Liver (tissue), 9 donors: Measurements from ENCODE around the gene UMAD1. TPM values are rescaled to one million over a fixed set of nuclear protein-coding genes. Genes with fewer than 3 reads are reported as not detected.

ENCODE experiments used
- DNase-seq: peaks from one replicate; pipeline ENCODE4 v3.0.0-alpha.2; 2017; ENCODE audit warnings: low spot score
- H3K27ac ChIP-seq, 2 donors: one replicate each; pipeline ENCODE4 v1.7.0; 2013; ENCODE audit warnings: inconsistent platforms in 2 of 2, low read length in 2 of 2, control low read depth in 1 of 2, low read depth in 1 of 2, mild to moderate bottlenecking in 1 of 2
- H3K27me3 ChIP-seq, 4 donors: one replicate each; pipeline versions ENCODE4 v1.6.1 to v1.7.0; 2013; ENCODE audit warnings: low read length in 3 of 4, inconsistent platforms in 1 of 4, mild to moderate bottlenecking in 1 of 4, moderate library complexity in 1 of 4; ENCODE audit not compliant: control insufficient read depth in 4 of 4, insufficient read depth in 4 of 4
- H3K36me3 ChIP-seq, 4 donors: one replicate each; pipeline versions ENCODE4 v1.6.1 to v1.7.0; 2013; ENCODE audit warnings: low read length in 3 of 4, mild to moderate bottlenecking in 3 of 4, low read depth in 1 of 4, moderate library complexity in 1 of 4; ENCODE audit not compliant: control insufficient read depth in 4 of 4, insufficient read depth in 3 of 4
- H3K4me1 ChIP-seq, 4 donors: one replicate each; pipeline versions ENCODE4 v1.6.1 to v1.7.0; 2013; ENCODE audit warnings: low read length in 3 of 4, mild to moderate bottlenecking in 3 of 4, moderate library complexity in 1 of 4; ENCODE audit not compliant: control insufficient read depth in 4 of 4, insufficient read depth in 4 of 4
- H3K4me3 ChIP-seq, 3 donors: one replicate each; pipeline versions ENCODE4 v1.6.1 to v1.7.0; 2013; ENCODE audit warnings: low read length in 3 of 3, control low read depth in 1 of 3, low read depth in 1 of 3, mild to moderate bottlenecking in 1 of 3
- H3K9ac ChIP-seq, 2 donors: one replicate each; pipeline ENCODE4 v1.7.0; 2013; ENCODE audit warnings: low read length in 2 of 2, mild to moderate bottlenecking in 2 of 2, moderate library complexity in 2 of 2, control low read depth in 1 of 2, low read depth in 1 of 2
- H3K9me3 ChIP-seq, 4 donors: one replicate each; pipeline versions ENCODE4 v1.6.1 to v1.7.0; 2013; ENCODE audit warnings: low read length in 3 of 4; ENCODE audit not compliant: control insufficient read depth in 4 of 4
- ATF3 ChIP-seq: IDR thresholded peaks from 2 replicates; pipeline ENCODE4 v1.6.1; 2016; ENCODE audit warnings: antibody characterized with exemption
- CTCF ChIP-seq: fragments of 150-350 bp; IDR thresholded peaks from 2 replicates; pipeline ENCODE4 v1.5.1; 2017; ENCODE audit warnings: improper control_type of control experiment, low read depth, low read length; ENCODE audit not compliant: missing input control
- EGR1 ChIP-seq, 2 donors: IDR thresholded peaks; 2 replicates each; pipeline ENCODE4 v1.6.1; 2016 to 2018; ENCODE audit warnings: antibody characterized with exemption in 2 of 2, low read depth in 2 of 2
- FOXA1 ChIP-seq: IDR thresholded peaks from 2 replicates; pipeline ENCODE4 v1.6.1; 2016; ENCODE audit warnings: antibody characterized with exemption
- FOXA2 ChIP-seq: IDR thresholded peaks from 2 replicates; pipeline ENCODE4 v1.6.1; 2016; ENCODE audit warnings: antibody characterized with exemption
- GABPA ChIP-seq, 2 donors: IDR thresholded peaks in 1 of 2; conservative IDR thresholded peaks in 1 of 2; 2 replicates each; pipeline ENCODE4 v1.6.1; 2016; ENCODE audit warnings: antibody characterized with exemption in 2 of 2, mild to moderate bottlenecking in 1 of 2, moderate library complexity in 1 of 2
- HNF4A ChIP-seq, 2 donors: conservative IDR thresholded peaks; 2 replicates each; pipeline ENCODE4 v1.6.1; 2016; ENCODE audit warnings: antibody characterized with exemption in 2 of 2, mild to moderate bottlenecking in 2 of 2
- HNF4G ChIP-seq: IDR thresholded peaks from 2 replicates; pipeline ENCODE4 v1.6.1; 2016; ENCODE audit warnings: antibody characterized with exemption
- JUND ChIP-seq, 2 donors: IDR thresholded peaks; 2 replicates each; pipeline ENCODE4 v1.6.1; 2016; ENCODE audit warnings: antibody characterized with exemption in 2 of 2
- MAX ChIP-seq: IDR thresholded peaks from 2 replicates; pipeline ENCODE4 v1.6.1; 2016; ENCODE audit warnings: antibody characterized with exemption
- NR2F2 ChIP-seq: IDR thresholded peaks from 2 replicates; pipeline ENCODE4 v1.6.1; 2016; ENCODE audit warnings: antibody characterized with exemption
- RAD21 ChIP-seq, 2 donors: IDR thresholded peaks; 2 replicates each; pipeline ENCODE4 v1.6.1; 2016; ENCODE audit warnings: antibody characterized with exemption in 2 of 2, mild to moderate bottlenecking in 2 of 2
- REST ChIP-seq: IDR thresholded peaks from 2 replicates; pipeline ENCODE4 v1.6.1; 2016; ENCODE audit warnings: antibody characterized with exemption, mild to moderate bottlenecking
- RXRA ChIP-seq, 2 donors: IDR thresholded peaks; 2 replicates each; pipeline ENCODE4 v1.6.1; 2017 to 2018; ENCODE audit warnings: antibody characterized with exemption in 2 of 2, mild to moderate bottlenecking in 1 of 2
- SP1 ChIP-seq: IDR thresholded peaks from 2 replicates; pipeline ENCODE4 v1.6.1; 2018; ENCODE audit warnings: antibody characterized with exemption, mild to moderate bottlenecking
- TAF1 ChIP-seq: conservative IDR thresholded peaks from 2 replicates; pipeline ENCODE4 v1.6.1; 2016; ENCODE audit warnings: antibody characterized with exemption, mild to moderate bottlenecking
- YY1 ChIP-seq: IDR thresholded peaks from 2 replicates; pipeline ENCODE4 v1.6.1; 2016; ENCODE audit warnings: antibody characterized with exemption, mild to moderate bottlenecking
- ZBTB33 ChIP-seq: IDR thresholded peaks from 2 replicates; pipeline ENCODE4 v1.6.1; 2016; ENCODE audit warnings: antibody characterized with exemption
- WGBS: extraction: QIAGEN DNeasy Blood & Tissue Kit; methylation state at CpG from one replicate; pipeline ENCODE4 v1.1.7; 2013; 5-methylcytosine and 5-hydroxymethylcytosine counted together
- polyA plus RNA-seq, 2 donors: library from polyadenylated mRNA; stranded (reverse) in 1 of 2; unstranded in 1 of 2; fragments of 200-250 nt in 1 of 2; fragments of >200 nt in 1 of 2; fragmentation: Nextera tagmentation in 1 of 2; extraction: Ambion mirVana in 1 of 2; gene quantifications; one replicate each; pipeline versions ENCODE4 v1.2.1 to v1.2.3, GENCODE V29; 2013 to 2015
- total RNA-seq, 2 donors: library from RNA; depleted of rRNA; stranded (reverse); fragments of >200 nt; gene quantifications; one replicate each; pipeline ENCODE4 v1.2.3, GENCODE V29; 2014
- donor health status: healthy.
- donor health status: healthy.
- donor health status: healthy.
- donor health status: healthy.
- donor health status: healthy.

UMAD1 gene
- total and polyA plus RNA-seq, 4 donors = 5.9 to 12.2 (median 7.9) TPM

- no peak for TF ChIP-seq YY1
- TF ChIP-seq GABPA (IDR thresholded peaks at IDR 0.05 in 1 of 2, conservative IDR thresholded peaks at IDR 0.05 in 1 of 2) = no peak
- TF ChIP-seq RXRA (IDR thresholded peaks at IDR 0.05) = no peak
- no peak for TF ChIP-seq REST
- TF ChIP-seq TAF1 = no peak
- no peak for TF ChIP-seq SP1
- no peak for TF ChIP-seq HNF4A (conservative IDR thresholded peaks at IDR 0.05)
- TF ChIP-seq HNF4G = no peak
- no peak for TF ChIP-seq RAD21 (IDR thresholded peaks at IDR 0.05)
- TF ChIP-seq MAX = no peak
- no peak for TF ChIP-seq ATF3
- no peak for TF ChIP-seq NR2F2
- no peak for TF ChIP-seq CTCF
- TF ChIP-seq EGR1 (IDR thresholded peaks at IDR 0.05; ENCODE audit: low read depth in 2 of 2) = no peak
- TF ChIP-seq FOXA1 = no peak
- no peak for TF ChIP-seq JUND (IDR thresholded peaks at IDR 0.05)
- TF ChIP-seq FOXA2 = no peak
- TF ChIP-seq ZBTB33 = no peak
- no peak overlapping the region for H3K27ac ChIP-seq
- H3K9ac ChIP-seq = no peak overlapping the region
Observed at GRCh38 chr7:7923818-7924217, 283.3 kb downstream of the UMAD1 start.

More at GRCh38 chr7:7923818-7924217, 283.3 kb downstream of the UMAD1 start:
- 69% methylated on average over 1 of the region's 1 CpG for WGBS
- Histone ChIP-seq H3K36me3 (no peaks in the 10 kb centered on the region), H3K9me3 (no peaks in the 10 kb centered on the region), H3K27me3 (no peaks in the 10 kb centered on the region), H3K4me1 (peaks cover 0 to 28% (median 23%) of the 10 kb centered on the region in 4 donors), H3K4me3 (no peak overlapping the region)
- no peak for DNase-seq
